Skeletal muscle cell (primary cell): Measurements from ENCODE around the gene RPS27L.
"Not testable (repeated sequence)": the region's sequence is repeated elsewhere in the genome, so short reads cannot be mapped to it uniquely, and the experiment has no call there.

Experiments
- DNase-seq: peaks from one replicate; pipeline ENCODE4 v3.0.0-alpha.2; 2010; ENCODE audit warnings: low read depth
- H3K4me3 ChIP-seq: 2 replicates; pipeline ENCODE4 v1.5.1; 2011; ENCODE audit warnings: low read depth, mild to moderate bottlenecking, control low read depth, low read length, moderate library complexity

Gene RPS27L

GRCh38 chr15:63110428-63111026 is 46.8 kb downstream of the RPS27L start:
- no peak overlapping the region for H3K4me3 ChIP-seq
- DNase-seq: no peak

- H3K4me3 ChIP-seq: no peak overlapping the region
- no peak for DNase-seq
These were observed 47.4 kb downstream of the RPS27L start for GRCh38 chr15:63109920-63110319.

- no peak overlapping the region for H3K4me3 ChIP-seq
- DNase-seq: no peak
These were observed 47.8 kb downstream of the RPS27L start for GRCh38 chr15:63109498-63109897.

GRCh38 chr15:63107895-63108546 is 49.3 kb downstream of the RPS27L start:
- no peak overlapping the region for H3K4me3 ChIP-seq
- peak; percentile 100 for DNase-seq

GRCh38 chr15:63105354-63105753 is 51.9 kb downstream of the RPS27L start:
- not testable (repeated sequence) for DNase-seq, H3K4me3 ChIP-seq

- H3K4me3 ChIP-seq: no peak overlapping the region
- peak; percentile 74 for DNase-seq
These were observed 52.5 kb downstream of the RPS27L start for GRCh38 chr15:63104727-63105126.

- H3K4me3 ChIP-seq: no peak overlapping the region
- no peak for DNase-seq
These were observed 53.9 kb downstream of the RPS27L start for GRCh38 chr15:63103416-63103815.

GRCh38 chr15:63099581-63099980 is 57.7 kb downstream of the RPS27L start:
- not testable (repeated sequence) for DNase-seq, H3K4me3 ChIP-seq

- H3K4me3 ChIP-seq, DNase-seq: not testable (repeated sequence)
These were observed 58.4 kb downstream of the RPS27L start for GRCh38 chr15:63098901-63099300.
